RWPE2 (cell line): ENCODE measurements around the gene APOB.

Experiments used
- ATAC-seq: fragments of 200-7000 bp; cut with Tn5 transposase; 3 replicates; pipeline ENCODE4 v1.9.1; 2021; ENCODE audit warnings: low read depth
- DNase-seq: peaks from one replicate; pipeline ENCODE4 v3.0.0-alpha.2; 2020; ENCODE audit warnings: low spot score
- H3K27ac ChIP-seq: fragments of 450-650 bp; 2 replicates; pipeline ENCODE4 v1.5.1; 2017; ENCODE audit warnings: mild to moderate bottlenecking; ENCODE audit not compliant: poor library complexity, severe bottlenecking
- H3K27me3 ChIP-seq: fragments of 250-450 bp; sonication (Bioruptor Pico); 2 replicates; pipeline ENCODE4 v1.5.1; 2021; ENCODE audit warnings: mild to moderate bottlenecking, moderate library complexity; ENCODE audit not compliant: insufficient read depth, poor library complexity, severe bottlenecking
- H3K36me3 ChIP-seq: fragments of 250-450 bp; sonication (Bioruptor Pico); 2 replicates; pipeline ENCODE4 v1.5.1; 2020; ENCODE audit warnings: low read depth, mild to moderate bottlenecking, moderate library complexity
- H3K4me1 ChIP-seq: fragments of 250-450 bp; sonication (Bioruptor Pico); 2 replicates; pipeline ENCODE4 v1.5.1; 2021; ENCODE audit warnings: mild to moderate bottlenecking, moderate library complexity; ENCODE audit not compliant: insufficient read depth, poor library complexity, severe bottlenecking
- H3K4me3 ChIP-seq: fragments of 250-450 bp; sonication (Bioruptor Pico); 2 replicates; pipeline ENCODE4 v1.5.1; 2021; ENCODE audit warnings: mild to moderate bottlenecking, moderate library complexity; ENCODE audit not compliant: severe bottlenecking
- H3K9me3 ChIP-seq: fragments of 250-450 bp; sonication (Bioruptor Pico); 2 replicates; pipeline ENCODE4 v1.5.1; 2021; ENCODE audit warnings: mild to moderate bottlenecking, moderate library complexity; ENCODE audit not compliant: severe bottlenecking
- TF ChIP-seq, protein P1 (sequence below): fragments of 450-650 bp; IDR thresholded peaks from one replicate; pipeline ENCODE4 v1.5.1; 2017; ENCODE audit warnings: mild to moderate bottlenecking, moderate library complexity; ENCODE audit not compliant: poor library complexity, severe bottlenecking

Gene APOB

DNA sequence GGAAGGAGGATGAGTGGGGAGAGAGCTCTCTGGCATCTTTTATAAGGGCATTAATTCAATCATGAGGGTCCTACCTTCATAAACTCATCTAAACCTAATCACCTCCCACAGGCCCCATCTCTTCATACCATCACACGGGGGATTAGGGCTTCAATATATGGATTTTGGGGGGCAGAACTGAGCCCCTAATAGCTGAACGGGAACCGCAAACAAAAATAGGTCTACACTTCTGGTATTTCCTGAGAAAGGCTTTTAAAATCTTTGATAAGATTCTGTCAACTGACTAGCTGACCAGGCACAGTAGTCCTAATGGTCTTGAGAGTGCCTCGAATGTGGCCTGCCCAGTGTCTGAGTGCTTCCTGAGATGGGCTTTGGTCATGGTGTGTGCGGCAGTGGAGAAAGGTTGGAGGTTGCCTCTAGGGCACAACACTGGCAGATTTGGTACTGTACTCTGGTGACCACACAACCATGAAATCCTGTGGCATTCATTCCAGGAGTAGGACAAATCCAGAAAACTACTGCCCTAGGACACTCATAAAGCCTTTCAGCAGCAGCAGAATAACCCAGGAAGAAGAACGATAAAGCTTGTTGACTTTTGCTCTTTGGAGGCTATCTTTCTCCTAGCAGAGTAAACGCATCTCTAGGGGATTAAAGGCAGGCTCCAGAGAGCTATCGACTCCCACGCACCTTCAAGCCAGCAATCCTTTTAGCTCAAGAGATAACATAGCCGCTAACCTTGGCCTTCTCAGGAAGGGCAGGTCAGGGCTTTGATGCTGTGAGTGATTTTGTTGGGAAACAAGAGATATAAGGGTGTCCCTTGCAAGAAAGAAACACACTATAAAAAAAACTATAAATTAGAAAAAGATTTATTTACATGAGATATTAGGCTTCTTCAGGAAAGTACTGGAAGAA lies 12.3 kb upstream of the APOB start:
- Histone ChIP-seq H3K4me1 (no peaks in the 10 kb centered on the region), H3K4me3 (no peak overlapping the region), H3K27me3 (no peaks in the 10 kb centered on the region), H3K9me3 (no peaks in the 10 kb centered on the region), H3K36me3 (no peaks in the 10 kb centered on the region), H3K27ac (no peak overlapping the region)
- TF ChIP-seq, protein P1, sequence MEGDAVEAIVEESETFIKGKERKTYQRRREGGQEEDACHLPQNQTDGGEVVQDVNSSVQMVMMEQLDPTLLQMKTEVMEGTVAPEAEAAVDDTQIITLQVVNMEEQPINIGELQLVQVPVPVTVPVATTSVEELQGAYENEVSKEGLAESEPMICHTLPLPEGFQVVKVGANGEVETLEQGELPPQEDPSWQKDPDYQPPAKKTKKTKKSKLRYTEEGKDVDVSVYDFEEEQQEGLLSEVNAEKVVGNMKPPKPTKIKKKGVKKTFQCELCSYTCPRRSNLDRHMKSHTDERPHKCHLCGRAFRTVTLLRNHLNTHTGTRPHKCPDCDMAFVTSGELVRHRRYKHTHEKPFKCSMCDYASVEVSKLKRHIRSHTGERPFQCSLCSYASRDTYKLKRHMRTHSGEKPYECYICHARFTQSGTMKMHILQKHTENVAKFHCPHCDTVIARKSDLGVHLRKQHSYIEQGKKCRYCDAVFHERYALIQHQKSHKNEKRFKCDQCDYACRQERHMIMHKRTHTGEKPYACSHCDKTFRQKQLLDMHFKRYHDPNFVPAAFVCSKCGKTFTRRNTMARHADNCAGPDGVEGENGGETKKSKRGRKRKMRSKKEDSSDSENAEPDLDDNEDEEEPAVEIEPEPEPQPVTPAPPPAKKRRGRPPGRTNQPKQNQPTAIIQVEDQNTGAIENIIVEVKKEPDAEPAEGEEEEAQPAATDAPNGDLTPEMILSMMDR, result no peak
- no peak for DNase-seq
- no peak for ATAC-seq

DNA sequence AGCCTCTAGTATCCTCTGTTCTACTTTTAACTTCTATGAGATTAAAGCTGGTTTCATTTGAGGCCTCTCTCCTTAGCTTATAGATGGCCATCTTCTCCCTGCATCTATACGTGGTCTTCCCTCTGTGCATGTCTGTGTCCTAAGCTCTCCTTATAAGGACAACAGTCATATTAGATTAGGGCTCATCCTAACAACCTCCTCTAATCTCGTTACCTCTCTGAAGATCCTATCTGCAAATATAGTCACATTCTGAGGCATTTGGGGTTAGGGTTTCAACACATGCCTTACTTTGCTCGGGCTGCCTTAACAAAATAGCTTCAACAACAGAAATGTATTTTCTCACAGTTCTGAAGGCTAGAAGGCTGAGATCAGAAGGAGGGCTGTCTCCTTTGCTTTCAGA lies 11.6 kb upstream of the APOB start:
- Histone ChIP-seq H3K4me1 (no peaks in the 10 kb centered on the region), H3K36me3 (no peaks in the 10 kb centered on the region), H3K27ac (no peak overlapping the region), H3K9me3 (no peaks in the 10 kb centered on the region), H3K27me3 (no peaks in the 10 kb centered on the region), H3K4me3 (no peak overlapping the region)
- TF ChIP-seq, protein P1, result no peak
- DNase-seq (no peak), ATAC-seq (no peak)

DNA sequence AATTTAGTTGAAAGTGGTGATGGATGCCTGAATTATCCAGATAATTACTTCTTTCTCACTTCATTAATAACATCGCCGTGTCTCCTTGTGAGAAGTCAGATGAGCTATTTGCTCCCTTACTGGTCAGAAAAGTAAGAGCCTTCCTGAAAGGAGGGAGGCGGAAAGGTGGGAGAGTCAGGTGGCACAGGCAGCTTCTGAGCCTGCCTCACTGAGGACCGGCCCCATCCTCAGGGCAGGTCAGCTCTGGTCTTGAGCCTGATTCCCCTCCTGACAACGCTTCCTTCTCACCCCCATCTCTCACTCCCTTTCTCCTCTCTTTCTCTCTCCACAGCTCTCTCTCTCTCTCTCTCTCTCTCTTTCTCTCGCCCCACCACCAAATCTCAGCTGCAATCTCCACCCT lies 10.1 kb upstream of the APOB start:
- DNase-seq (no peak), ATAC-seq (no peak)
- no peaks in the 10 kb centered on the region for H3K9me3 ChIP-seq
- no peaks in the 10 kb centered on the region for H3K27me3 ChIP-seq
- H3K4me3 ChIP-seq, result no peak overlapping the region
- TF ChIP-seq, protein P1, result no peak
- H3K27ac ChIP-seq, result no peak overlapping the region
- no peaks in the 10 kb centered on the region for H3K36me3 ChIP-seq
- no peaks in the 10 kb centered on the region for H3K4me1 ChIP-seq

DNA sequence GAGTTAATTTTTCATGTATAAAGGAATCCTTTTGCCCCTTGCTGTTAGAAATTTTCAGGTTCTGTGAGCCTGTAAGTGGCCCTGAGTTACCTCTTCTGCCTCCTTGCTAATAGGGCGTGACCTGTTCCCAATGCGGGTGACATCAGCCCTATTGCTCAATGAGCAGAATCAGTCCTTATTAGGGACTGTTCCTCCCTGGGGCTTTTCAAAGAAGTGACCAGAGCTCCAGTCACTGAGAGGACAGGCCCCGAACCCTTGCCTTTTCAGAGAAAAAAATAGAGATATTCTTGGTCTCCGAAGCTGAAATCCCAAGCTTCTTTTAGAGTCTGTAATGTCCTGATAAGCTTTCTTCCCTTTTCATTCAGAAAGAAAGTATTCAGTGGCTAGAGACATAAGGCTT lies 8.2 kb upstream of the APOB start:
- H3K36me3 ChIP-seq, result no peaks in the 10 kb centered on the region
- ATAC-seq (no peak), DNase-seq (no peak)
- no peaks in the 10 kb centered on the region for H3K27me3 ChIP-seq
- no peak overlapping the region for H3K4me3 ChIP-seq
- TF ChIP-seq, protein P1, result no peak
- H3K4me1 ChIP-seq, result no peaks in the 10 kb centered on the region
- no peaks in the 10 kb centered on the region for H3K9me3 ChIP-seq
- no peak overlapping the region for H3K27ac ChIP-seq

DNA sequence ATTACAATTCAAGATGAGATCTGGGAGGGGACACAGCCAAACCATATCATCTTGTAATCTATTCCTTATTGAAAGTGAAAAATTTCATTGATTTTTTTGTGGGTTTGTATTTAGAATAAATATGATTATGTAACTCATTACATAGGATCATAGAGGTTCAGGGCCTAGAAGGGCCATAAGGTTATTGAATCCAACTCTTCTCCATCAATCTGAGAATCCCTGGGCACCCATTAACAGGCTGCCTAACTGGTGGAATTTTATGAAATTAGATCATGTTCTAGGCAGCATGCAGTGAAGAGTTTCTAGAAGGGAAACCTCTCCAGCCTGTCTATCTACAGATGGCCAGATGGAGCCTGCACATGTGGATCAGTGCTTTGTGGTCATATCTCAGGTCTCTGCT lies 6.3 kb upstream of the APOB start:
- H3K27ac ChIP-seq, result no peak overlapping the region
- H3K4me1 ChIP-seq, result no peaks in the 10 kb centered on the region
- DNase-seq, result no peak
- ATAC-seq, result no peak
- TF ChIP-seq, protein P1, result no peak
- H3K4me3 ChIP-seq, result no peak overlapping the region
- no peaks in the 10 kb centered on the region for H3K9me3 ChIP-seq
- no peaks in the 10 kb centered on the region for H3K36me3 ChIP-seq
- no peaks in the 10 kb centered on the region for H3K27me3 ChIP-seq
